Hepatocyte (in vitro differentiated cells): ENCODE measurements around the gene NEK10.

Source experiments
- CTCF ChIP-seq: fragments of 200-600 bp; sonication (generic); IDR thresholded peaks from 2 replicates; pipeline ENCODE4 v1.5.1; 2016; ENCODE audit warnings: antibody characterized with exemption, mild to moderate bottlenecking; ENCODE audit not compliant: poor library complexity
- EZH2 ChIP-seq: fragments of 200-600 bp; sonication (generic); IDR thresholded peaks from 2 replicates; pipeline ENCODE4 v1.6.1; 2016; ENCODE audit warnings: antibody characterized with exemption, mild to moderate bottlenecking, borderline replicate concordance
- EZH2phosphoT487 ChIP-seq: fragments of 200-600 bp; sonication (generic); IDR thresholded peaks from one replicate; pipeline ENCODE4 v1.6.1; 2018; ENCODE audit warnings: antibody characterized with exemption, mild to moderate bottlenecking, low read depth, moderate library complexity; ENCODE audit not compliant: unreplicated experiment, severe bottlenecking

GRCh38 chr3:27322634-27323033 is 46.5 kb downstream of the NEK10 start:
- TF ChIP-seq CTCF (no peak), EZH2 (no peak), EZH2phosphoT487 (no peak)
